SK-N-SH (cell line): ENCODE data around the gene UNC5B. TPM values are rescaled to one million over a fixed set of nuclear protein-coding genes. Genes with fewer than 3 reads are reported as not detected.

ENCODE experiments used
- CTCF ChIA-PET: fragments of 300-600, 350-600 bp; formaldehyde crosslinking; extraction: SDS; loops from one replicate; lab custom pipeline; 2021; lab: Yijun Ruan, JAX
- POLR2A ChIA-PET: fragments of 350-600 bp; sonication (Branson Sonifier 250); formaldehyde crosslinking; extraction: SDS; loops from one replicate; lab custom pipeline; 2020; ENCODE audit warnings: antibody characterized with exemption, inconsistent platforms; lab: Yijun Ruan, JAX
- DNase-seq: peaks from one replicate; pipeline ENCODE4 v3.0.0; 2012
- H2AFZ ChIP-seq: fragments of 200-600 bp; sonication (generic); 2 replicates; pipeline ENCODE4 v1.8.1; 2016; ENCODE audit warnings: antibody characterized with exemption, mild to moderate bottlenecking, low read depth
- H3F3A ChIP-seq: fragments of 200-600 bp; sonication (generic); replicated peaks from 2 replicates; pipeline ENCODE3; 2016; ENCODE audit warnings: antibody characterized with exemption, mild to moderate bottlenecking; ENCODE audit not compliant: insufficient read depth
- H3K27ac ChIP-seq, 2 experiments: fragments of 200-500 bp in 1 of 2; fragments of 200-600 bp in 1 of 2; sonication (Bioruptor generic) in 1 of 2; sonication (generic), shearing (Covaris generic) in 1 of 2; 2 replicates each; pipeline versions ENCODE4 v1.5.1 to v1.6.1; 2014 to 2016; ENCODE audit warnings: low read depth in 2 of 2, inconsistent platforms in 1 of 2, low read length in 1 of 2, mild to moderate bottlenecking in 1 of 2, mixed read lengths in 1 of 2
- H3K27me3 ChIP-seq: fragments of 200-600 bp; sonication (generic), shearing (Covaris generic); 2 replicates; pipeline ENCODE4 v1.6.1; 2016; ENCODE audit warnings: mixed run types; ENCODE audit not compliant: insufficient read depth
- H3K36me3 ChIP-seq, 2 experiments: fragments of 200-500 bp in 1 of 2; fragments of 200-600 bp in 1 of 2; sonication (Bioruptor generic) in 1 of 2; sonication (generic) in 1 of 2; replicated peaks in 1 of 2; 2 replicates each; pipeline versions ENCODE3 to v1.5.1; 2014 to 2016; ENCODE audit warnings: low read length in 1 of 2, mild to moderate bottlenecking in 1 of 2; ENCODE audit not compliant: insufficient read depth in 2 of 2, control insufficient read depth in 1 of 2
- H3K4me1 ChIP-seq, 2 experiments: fragments of 200-500 bp in 1 of 2; fragments of 200-600 bp in 1 of 2; sonication (Bioruptor generic) in 1 of 2; sonication (generic), shearing (Covaris generic) in 1 of 2; 2 replicates each; pipeline versions ENCODE4 v1.5.1 to v1.6.1; 2014 to 2016; ENCODE audit warnings: low read depth in 1 of 2, low read length in 1 of 2, mixed run types in 1 of 2; ENCODE audit not compliant: insufficient read depth in 2 of 2, control insufficient read depth in 1 of 2
- H3K4me2 ChIP-seq: fragments of 200-600 bp; sonication (generic), shearing (Covaris generic); 2 replicates; pipeline ENCODE4 v1.6.1; 2017; ENCODE audit warnings: mixed run types
- H3K4me3 ChIP-seq, 2 experiments: fragments of 200-500 bp in 1 of 2; fragments of 200-600 bp in 1 of 2; sonication (Bioruptor generic) in 1 of 2; sonication (generic), shearing (Covaris generic) in 1 of 2; 2 replicates each; pipeline versions ENCODE4 v1.5.1 to v1.8.1; 2014 to 2016; ENCODE audit warnings: low read depth in 2 of 2, inconsistent platforms in 1 of 2, low read length in 1 of 2, mild to moderate bottlenecking in 1 of 2, mixed read lengths in 1 of 2, moderate library complexity in 1 of 2
- H3K79me2 ChIP-seq: fragments of 200-600 bp; sonication (generic); 2 replicates; pipeline ENCODE4 v1.8.1; 2017; ENCODE audit warnings: mild to moderate bottlenecking; ENCODE audit not compliant: insufficient read depth
- H3K9ac ChIP-seq: fragments of 200-600 bp; sonication (generic); 2 replicates; pipeline ENCODE4 v1.6.1; 2017; ENCODE audit warnings: mixed run types
- H3K9me2 ChIP-seq: fragments of 200-600 bp; sonication (generic); 2 replicates; pipeline ENCODE4 v1.6.1; 2017; ENCODE audit warnings: mixed run types
- H3K9me3 ChIP-seq: fragments of 200-600 bp; sonication (generic); 2 replicates; pipeline ENCODE4 v1.6.1; 2017; ENCODE audit warnings: mixed run types, mild to moderate bottlenecking, moderate library complexity
- H4K20me1 ChIP-seq: fragments of 200-600 bp; sonication (generic); 2 replicates; pipeline ENCODE4 v1.6.1; 2017; ENCODE audit warnings: mild to moderate bottlenecking, mixed run types; ENCODE audit not compliant: insufficient read depth
- CTCF ChIP-seq: fragments of 200-600 bp; sonication (generic); IDR thresholded peaks from 2 replicates; pipeline ENCODE4 v1.6.1; 2017; ENCODE audit warnings: antibody characterized with exemption, mild to moderate bottlenecking, moderate library complexity
- ELF1 ChIP-seq: IDR thresholded peaks from 2 replicates; pipeline ENCODE4 v1.4.0; 2012
- FOXJ3 ChIP-seq: sonication (generic); formaldehyde crosslinking; IDR thresholded peaks from 2 replicates; pipeline ENCODE4 v1.5.1; 2020; ENCODE audit warnings: mild to moderate bottlenecking, missing genetic modification reagents
- GATA2 ChIP-seq: sonication (generic); formaldehyde crosslinking; IDR thresholded peaks from 2 replicates; pipeline ENCODE4 v1.5.0; 2020; ENCODE audit warnings: mild to moderate bottlenecking, missing genetic modification reagents
- JUND ChIP-seq: IDR thresholded peaks from 2 replicates; pipeline ENCODE4 v1.4.0; 2012
- MEF2A ChIP-seq: IDR thresholded peaks from 2 replicates; pipeline ENCODE4 v1.4.0; 2012; ENCODE audit warnings: low read depth, borderline replicate concordance
- MXI1 ChIP-seq: IDR thresholded peaks from 2 replicates; pipeline ENCODE4 v1.6.1; 2012; ENCODE audit warnings: mild to moderate bottlenecking, low read depth, low read length, improper control_type of control experiment
- NFIC ChIP-seq: IDR thresholded peaks from 2 replicates; pipeline ENCODE4 v1.4.0; 2012; ENCODE audit warnings: borderline replicate concordance
- POLR2AphosphoS5 ChIP-seq: IDR thresholded peaks from 2 replicates; pipeline ENCODE4 v1.6.1; 2012; ENCODE audit warnings: low read depth, low read length
- RAD21 ChIP-seq: IDR thresholded peaks from 2 replicates; pipeline ENCODE4 v1.6.1; 2012; ENCODE audit warnings: mild to moderate bottlenecking, low read length
- RXRA ChIP-seq: IDR thresholded peaks from 2 replicates; pipeline ENCODE4 v1.4.0; 2012; ENCODE audit warnings: low read depth, mild to moderate bottlenecking, borderline replicate concordance
- SIN3A ChIP-seq: IDR thresholded peaks from 2 replicates; pipeline ENCODE4 v1.6.1; 2012; ENCODE audit warnings: low read depth, mild to moderate bottlenecking, low read length, moderate library complexity, borderline replicate concordance
- TEAD4 ChIP-seq: IDR thresholded peaks from 2 replicates; pipeline ENCODE4 v1.4.0; 2012; ENCODE audit warnings: mild to moderate bottlenecking, borderline replicate concordance; ENCODE audit not compliant: insufficient read depth
- USF1 ChIP-seq: IDR thresholded peaks from 2 replicates; pipeline ENCODE4 v1.4.0; 2012; ENCODE audit warnings: low read depth, borderline replicate concordance
- USF2 ChIP-seq: fragments of 150-350 bp; IDR thresholded peaks from 2 replicates; pipeline ENCODE4 v1.6.1; 2017; ENCODE audit warnings: antibody characterized with exemption, low read length, low read depth, borderline replicate concordance
- YY1 ChIP-seq: IDR thresholded peaks from 2 replicates; pipeline ENCODE4 v1.4.0; 2012; ENCODE audit warnings: low read depth, mild to moderate bottlenecking
- ZBTB33 ChIP-seq: IDR thresholded peaks from 2 replicates; pipeline ENCODE4 v1.4.0; 2012; ENCODE audit warnings: low read depth, borderline replicate concordance
- WGBS: methylation state at CpG from one replicate; pipeline ENCODE4 v1.1.6; 2017; ENCODE audit warnings: low lambda C conversion rate; 5-methylcytosine and 5-hydroxymethylcytosine counted together
- polyA plus RNA-seq, 3 experiments: library from polyadenylated mRNA; depleted of rRNA; stranded (reverse); fragments of >200 nt; gene quantifications; 2 replicates each; pipeline ENCODE4 v1.2.3, GENCODE V29; 2012

UNC5B gene
- polyA plus RNA-seq, 1 of the 3 experiments (the other 2 are of a cell fraction) = 13.8 TPM

- Histone ChIP-seq H3K9me3 (no peaks in the 10 kb centered on the region), H3F3A (peaks cover 3% of the 10 kb centered on the region), H3K27ac (no peak overlapping the region; a peak in 1 of 4 replicates), H3K4me2 (no peak overlapping the region), H4K20me1 (peaks cover 12% of the 10 kb centered on the region), H3K27me3 (no peaks in the 10 kb centered on the region)
- WGBS = 92% methylated on average over 9 of the region's 9 CpGs
- no peak for DNase-seq
- no peak for TF ChIP-seq MEF2A
- no peak for TF ChIP-seq YY1
- TF ChIP-seq POLR2AphosphoS5 = no peak
- TF ChIP-seq ZBTB33 = no peak
- no peak for TF ChIP-seq USF1
- TF ChIP-seq GATA2 (CRISPR knock-in tag) = no peak
- no peak for TF ChIP-seq USF2
- TF ChIP-seq ELF1 = no peak
- TF ChIP-seq JUND = no peak
- no peak for TF ChIP-seq MXI1
- no peak for TF ChIP-seq FOXJ3 (CRISPR knock-in tag)
- TF ChIP-seq NFIC = no peak
- no peak for TF ChIP-seq SIN3A
- TF ChIP-seq CTCF = no peak
- no peak for TF ChIP-seq RXRA
- TF ChIP-seq TEAD4 = no peak
- TF ChIP-seq RAD21 = no peak
- TF ChIP-seq, all 33 proteins: peak for 0
- Histone ChIP-seq H3K4me3 (no peak overlapping the region), H3K4me1 (peaks cover 0 to 4% of the 10 kb centered on the region in 2 experiments; a peak in 1 of 4 replicates), H2AFZ (no peak overlapping the region), H3K36me3 (peaks cover 27 to 66% of the 10 kb centered on the region in 2 experiments), H3K9ac (no peak overlapping the region), H3K9me2 (no peaks in the 10 kb centered on the region), H3K79me2 (no peaks in the 10 kb centered on the region)
- POLR2A ChIA-PET = no interaction called here
- CTCF ChIA-PET = interaction anchor here (0.6 to 7.8 kb wide), 8 partner anchors 10 to 392 kb away, joined by 3 to 38 read pairs (median 4); no protein-coding TSS in a partner anchor
Observed at GRCh38 chr10:71295641-71296040, 83.3 kb downstream of the UNC5B start.
